CD14-positive monocyte (primary cell): ENCODE results near the gene PRAC2. TPM values are rescaled to one million over a fixed set of nuclear protein-coding genes. Genes with fewer than 3 reads are reported as not detected.

Source experiments
- DNase-seq, 3 donors: peaks; one replicate each; pipeline ENCODE4 v3.0.0-alpha.2; 2011 to 2022
- H2AFZ ChIP-seq: 2 replicates; pipeline ENCODE4 v1.6.0; 2012; ENCODE audit warnings: mild to moderate bottlenecking, low read depth, low read length, inconsistent platforms; ENCODE audit not compliant: insufficient read depth, poor library complexity, severe bottlenecking
- H3K27ac ChIP-seq, 2 donors: 1 replicate in 1 of 2; 2 replicates in 1 of 2; pipeline ENCODE4 v1.5.1; 2012 to 2013; ENCODE audit warnings: low read length in 2 of 2, control low read depth in 1 of 2, inconsistent platforms in 1 of 2, low read depth in 1 of 2, mild to moderate bottlenecking in 1 of 2
- H3K27me3 ChIP-seq, 2 donors: one replicate each; pipeline versions ENCODE4 v1.6.0 to v1.6.1; 2011 to 2013; ENCODE audit warnings: low read length in 2 of 2; ENCODE audit not compliant: control insufficient read depth in 2 of 2, insufficient read depth in 2 of 2
- H3K36me3 ChIP-seq, 2 donors: replicated peaks in 1 of 2; 1 replicate in 1 of 2; 2 replicates in 1 of 2; pipeline versions ENCODE4 v1.5.1 to v1.6.1; 2012 to 2013; ENCODE audit warnings: low read length in 2 of 2, control low read depth in 1 of 2, inconsistent platforms in 1 of 2, mild to moderate bottlenecking in 1 of 2; ENCODE audit not compliant: insufficient read depth in 2 of 2, control insufficient read depth in 1 of 2
- H3K4me1 ChIP-seq, 2 donors: 1 replicate in 1 of 2; 2 replicates in 1 of 2; pipeline versions ENCODE4 v1.5.1 to v1.6.1; 2012 to 2013; ENCODE audit warnings: low read length in 2 of 2, control low read depth in 1 of 2, inconsistent platforms in 1 of 2, mild to moderate bottlenecking in 1 of 2, moderate library complexity in 1 of 2; ENCODE audit not compliant: insufficient read depth in 2 of 2, control insufficient read depth in 1 of 2
- H3K4me2 ChIP-seq: replicated peaks from 2 replicates; pipeline ENCODE3; 2012; ENCODE audit warnings: low read length, moderate library complexity, mild to moderate bottlenecking; ENCODE audit not compliant: poor library complexity, severe bottlenecking; ENCODE audit errors: extremely low read depth
- H3K4me3 ChIP-seq, 3 experiments: fragments of 200-600 bp in 1 of 3; sonication (generic) in 1 of 3; replicated peaks in 1 of 3; 1 replicate in 2 of 3; 2 replicates in 1 of 3; pipeline ENCODE4 v1.5.1; 2011 to 2013; ENCODE audit warnings: low read length in 3 of 3, mild to moderate bottlenecking in 3 of 3, control low read depth in 2 of 3, low read depth in 2 of 3, inconsistent platforms in 1 of 3, moderate library complexity in 1 of 3
- H3K79me2 ChIP-seq: 2 replicates; pipeline ENCODE4 v1.6.0; 2012; ENCODE audit warnings: mild to moderate bottlenecking, control low read depth, inconsistent platforms, low read length, moderate library complexity; ENCODE audit not compliant: insufficient read depth
- H3K9ac ChIP-seq: 2 replicates; pipeline ENCODE4 v1.6.0; 2017; ENCODE audit warnings: low read length, mild to moderate bottlenecking; ENCODE audit not compliant: insufficient read depth, poor library complexity, severe bottlenecking
- H3K9me3 ChIP-seq, 2 donors: replicated peaks in 1 of 2; 1 replicate in 1 of 2; 2 replicates in 1 of 2; pipeline versions ENCODE4 v1.5.1 to v1.6.1; 2012 to 2013; ENCODE audit warnings: low read length in 2 of 2, control low read depth in 1 of 2; ENCODE audit not compliant: control insufficient read depth in 1 of 2, insufficient read depth in 1 of 2
- H4K20me1 ChIP-seq: 2 replicates; pipeline ENCODE4 v1.6.0; 2012; ENCODE audit warnings: mild to moderate bottlenecking, low read length, control low read depth, moderate library complexity; ENCODE audit not compliant: insufficient read depth
- H3K27ac Mint-ChIP-seq, 7 donors: one replicate each; pipeline ENCODE4 v1.8.0; 2020; ENCODE audit warnings: mild to moderate bottlenecking in 7 of 7, mixed read lengths in 7 of 7, moderate library complexity in 6 of 7, inconsistent platforms in 2 of 7
- H3K27me3 Mint-ChIP-seq, 3 donors: one replicate each; pipeline ENCODE4 v1.8.0; 2021 to 2022; ENCODE audit warnings: low read depth in 3 of 3, mild to moderate bottlenecking in 3 of 3, mixed read lengths in 3 of 3, moderate library complexity in 3 of 3, inconsistent platforms in 1 of 3
- H3K36me3 Mint-ChIP-seq, 2 donors: one replicate each; pipeline ENCODE4 v1.8.0; 2020; ENCODE audit warnings: mixed read lengths in 2 of 2, inconsistent platforms in 1 of 2, mild to moderate bottlenecking in 1 of 2
- H3K4me1 Mint-ChIP-seq: one replicate; pipeline ENCODE4 v1.8.0; 2020; ENCODE audit warnings: mild to moderate bottlenecking, mixed read lengths
- H3K4me3 Mint-ChIP-seq, 2 donors: one replicate each; pipeline ENCODE4 v1.8.0; 2020; ENCODE audit warnings: mild to moderate bottlenecking in 2 of 2, mixed read lengths in 2 of 2, moderate library complexity in 1 of 2
- H3K9me3 Mint-ChIP-seq, 7 donors: one replicate each; pipeline ENCODE4 v1.8.0; 2020 to 2022; ENCODE audit warnings: mixed read lengths in 7 of 7, mild to moderate bottlenecking in 6 of 7, moderate library complexity in 6 of 7, inconsistent platforms in 2 of 7
- CTCF ChIP-seq: fragments of 200-600 bp; IDR thresholded peaks from one replicate; pipeline ENCODE4 v1.8.0; 2022; ENCODE audit warnings: antibody characterized with exemption, mild to moderate bottlenecking
- WGBS: methylation state at CpG from one replicate; pipeline ENCODE4 v1.1.5; 2013; ENCODE audit warnings: missing lambda C conversion rate; ENCODE audit not compliant: insufficient coverage; 5-methylcytosine and 5-hydroxymethylcytosine counted together
- intact Hi-C, 2 donors: fragments of 100-400 bp; cut with micrococcal nuclease; formaldehyde crosslinking; loops; one replicate each; pipeline versions ENCODE4 v1.15.0 to v1.15.1; 2023
- polyA plus RNA-seq, 3 donors: library from polyadenylated mRNA; depleted of rRNA in 1 of 3; unstranded in 2 of 3; stranded (reverse) in 1 of 3; fragments of 300-500 nt in 2 of 3; fragments of >200 nt in 1 of 3; fragmentation: Illumina TruSeq in 2 of 3; gene quantifications; 1 replicate in 2 of 3; 2 replicates in 1 of 3; pipeline ENCODE4 v1.2.3, GENCODE V29; 2012 to 2021

The PRAC2 gene
- polyA plus RNA-seq, 3 donors = not detected

- Mint-ChIP-seq H3K9me3 (peaks cover 0 to 24% (median 8%) of the 10 kb centered on the region in 7 donors), H3K36me3 (peaks cover 2 to 9% of the 10 kb centered on the region in 2 donors), H3K4me3 (peak overlapping the region in 1 of 2 donors; percentile 72), H3K27me3 (peaks cover 97 to 99% (median 98%) of the 10 kb centered on the region in 3 donors), H3K27ac (no peak overlapping the region), H3K4me1 (peaks cover 15% of the 10 kb centered on the region)
- no peak overlapping the region for H3K9ac ChIP-seq
- H4K20me1 ChIP-seq = no peaks in the 10 kb centered on the region
- H3K4me3 ChIP-seq = no peak overlapping the region
- H3K27ac ChIP-seq = no peak overlapping the region
- no peaks in the 10 kb centered on the region for H3K36me3 ChIP-seq
- TF ChIP-seq CTCF = no peak
- H3K4me2 ChIP-seq = no peak overlapping the region
- no peaks in the 10 kb centered on the region for H3K79me2 ChIP-seq
- peaks cover 0 to 3% of the 10 kb centered on the region in 2 donors for H3K4me1 ChIP-seq
- H3K27me3 ChIP-seq = peaks cover 95 to 99% of the 10 kb centered on the region in 2 donors
- intact Hi-C loops = loop anchor here in 1 of 2 donors (5.0 kb wide), 1 partner anchor 146 kb away; no protein-coding TSS in a partner anchor
- no peak for DNase-seq
- no peak overlapping the region for H2AFZ ChIP-seq
- peaks cover 5 to 53% of the 10 kb centered on the region in 2 donors for H3K9me3 ChIP-seq
These were observed 8.4 kb downstream of the PRAC2 start for GRCh38 chr17:48731355-48731754.

DNA sequence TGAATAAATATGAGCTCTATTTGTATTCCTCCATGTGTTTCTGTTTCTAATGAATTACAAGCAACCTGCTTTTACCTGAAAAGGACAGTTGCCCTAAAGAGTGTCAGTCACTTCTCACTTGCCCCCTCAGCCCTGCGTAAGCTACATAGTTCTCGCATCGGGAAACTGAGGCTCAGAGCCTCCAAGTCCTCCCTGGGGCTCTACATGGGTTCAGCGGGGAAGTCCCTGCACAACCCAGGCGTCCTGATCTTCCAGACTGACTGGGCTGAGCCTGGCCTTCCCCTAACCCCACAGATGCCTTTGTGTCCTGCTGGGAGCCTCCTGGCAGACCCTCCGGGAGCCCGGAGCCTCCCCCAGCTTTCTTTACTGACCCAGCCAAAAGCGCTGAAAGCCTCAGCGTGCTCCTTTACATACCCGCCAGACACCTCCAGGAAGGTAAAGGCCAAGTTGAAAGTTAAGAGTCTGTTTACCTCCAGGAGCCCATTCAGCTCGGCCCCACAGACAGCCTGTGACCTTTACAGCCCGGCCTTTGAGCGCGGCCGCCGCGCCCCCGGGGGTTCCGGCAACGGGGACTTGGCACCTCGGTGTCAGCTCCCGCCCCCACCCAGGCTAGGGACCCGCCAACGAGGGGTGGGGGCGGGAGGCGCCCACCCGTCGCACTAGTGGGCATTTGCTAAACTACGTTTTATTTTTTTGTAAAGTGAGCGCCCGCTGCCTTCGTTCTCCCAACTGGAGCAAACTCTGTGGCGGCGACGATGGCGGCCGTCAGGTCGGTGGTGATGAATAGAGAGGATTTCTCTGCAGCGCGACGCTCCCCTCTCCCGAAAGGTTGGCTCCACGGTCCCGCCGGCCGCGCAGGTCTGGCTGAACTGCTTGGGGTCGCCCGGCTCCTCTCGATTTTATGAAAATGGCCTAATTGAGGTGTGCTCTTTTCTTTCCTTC lies 10.0 kb downstream of the PRAC2 start:
- H3K4me3 Mint-ChIP-seq = peak overlapping the region in 1 of 2 donors; percentile 85
- H3K27ac ChIP-seq = no peak overlapping the region
- H3K79me2 ChIP-seq = no peaks in the 10 kb centered on the region
- no peak overlapping the region for H3K4me3 ChIP-seq
- H3K27ac Mint-ChIP-seq = no peak overlapping the region
- peaks cover 5 to 51% of the 10 kb centered on the region in 2 donors for H3K9me3 ChIP-seq
- peaks cover 15% of the 10 kb centered on the region for H3K4me1 Mint-ChIP-seq
- peaks cover 0 to 22% (median 8%) of the 10 kb centered on the region in 7 donors for H3K9me3 Mint-ChIP-seq
- no peaks in the 10 kb centered on the region for H4K20me1 ChIP-seq
- no peak overlapping the region for H3K9ac ChIP-seq
- H3K36me3 Mint-ChIP-seq = peaks cover 2 to 11% of the 10 kb centered on the region in 2 donors
- H3K27me3 Mint-ChIP-seq = peaks cover 96 to 99% (median 98%) of the 10 kb centered on the region in 3 donors
- H3K36me3 ChIP-seq = no peaks in the 10 kb centered on the region
- 3% methylated on average over 37 of the region's 50 CpGs for WGBS
- peaks cover 0 to 3% of the 10 kb centered on the region in 2 donors for H3K4me1 ChIP-seq
- no peak overlapping the region for H2AFZ ChIP-seq
- intact Hi-C loops = loop anchor here in 1 of 2 donors (5.0 kb wide), 1 partner anchor 144 kb away; no protein-coding TSS in a partner anchor
- H3K27me3 ChIP-seq = peaks cover 94 to 99% of the 10 kb centered on the region in 2 donors
- no peak for TF ChIP-seq CTCF
- no peak for DNase-seq
- H3K4me2 ChIP-seq = no peak overlapping the region
